HepG2 (cell line): ENCODE measurements around the gene PHRF1. TPM values are rescaled to one million over a fixed set of nuclear protein-coding genes. Genes with fewer than 3 reads are reported as not detected.

Experiments
- AGO2 ChIP-seq: fragments of 200-400 bp; formaldehyde crosslinking; optimal IDR thresholded peaks from 2 replicates; pipeline ENCODE3; 2017; ENCODE audit warnings: mild to moderate bottlenecking, low read depth, low read length, moderate library complexity
- CBFB ChIP-seq: sonication (generic); formaldehyde crosslinking; IDR thresholded peaks from 2 replicates; pipeline ENCODE4 v1.4.0; 2020; ENCODE audit warnings: missing genetic modification reagents
- CENPT ChIP-seq: sonication (generic); formaldehyde crosslinking; IDR thresholded peaks from 2 replicates; pipeline ENCODE4 v1.8.0; 2022; ENCODE audit warnings: low read depth, mild to moderate bottlenecking, moderate library complexity, missing genetic modification reagents
- HNRNPLL ChIP-seq: fragments of 200-400 bp; formaldehyde crosslinking; IDR thresholded peaks from 2 replicates; pipeline ENCODE4 v1.6.1; 2017; ENCODE audit warnings: mild to moderate bottlenecking, low read depth, low read length; ENCODE audit not compliant: poor library complexity, severe bottlenecking
- ISX ChIP-seq: sonication (generic); formaldehyde crosslinking; conservative IDR thresholded peaks from 2 replicates; pipeline ENCODE4 v1.5.0; 2020; ENCODE audit warnings: missing genetic modification reagents
- KDM2A ChIP-seq: sonication (generic); formaldehyde crosslinking; IDR thresholded peaks from 2 replicates; pipeline ENCODE4 v1.4.0; 2020; ENCODE audit warnings: low read depth, missing genetic modification reagents, borderline replicate concordance
- MAFK ChIP-seq, 2 experiments: IDR thresholded peaks in 1 of 2; conservative IDR thresholded peaks in 1 of 2; 2 replicates each; pipeline ENCODE4 v1.6.1; 2011; ENCODE audit warnings: improper control_type of control experiment in 2 of 2, low read length in 2 of 2
- MATR3 ChIP-seq: sonication (generic); formaldehyde crosslinking; IDR thresholded peaks from 2 replicates; pipeline ENCODE4 v1.4.0; 2020; ENCODE audit warnings: missing genetic modification reagents
- MEIS2 ChIP-seq: sonication (generic); formaldehyde crosslinking; IDR thresholded peaks from 2 replicates; pipeline ENCODE4 v1.9.0; 2021; ENCODE audit warnings: mild to moderate bottlenecking, missing genetic modification reagents
- NFATC3 ChIP-seq: sonication (generic); formaldehyde crosslinking; IDR thresholded peaks from 2 replicates; pipeline ENCODE4 v1.5.1; 2020; ENCODE audit warnings: mild to moderate bottlenecking, missing genetic modification reagents
- RAD21 ChIP-seq: fragments of 450-650 bp; formaldehyde crosslinking; IDR thresholded peaks from 2 replicates; pipeline ENCODE4 v1.5.0; 2020; ENCODE audit warnings: mild to moderate bottlenecking
- RBFOX2 ChIP-seq: fragments of 200-400 bp; formaldehyde crosslinking; IDR thresholded peaks from 2 replicates; pipeline ENCODE4 v1.6.1; 2017; ENCODE audit warnings: low read depth, mild to moderate bottlenecking, low read length
- SNRNP70 ChIP-seq: fragments of 200-400 bp; formaldehyde crosslinking; IDR thresholded peaks from 2 replicates; pipeline ENCODE4 v1.6.1; 2017; ENCODE audit warnings: mild to moderate bottlenecking, low read depth, low read length, moderate library complexity
- SRY ChIP-seq: sonication (generic); formaldehyde crosslinking; IDR thresholded peaks from 2 replicates; pipeline ENCODE4 v1.8.0; 2022; ENCODE audit warnings: mild to moderate bottlenecking, missing genetic modification reagents
- ZFAT ChIP-seq: sonication (generic); formaldehyde crosslinking; conservative IDR thresholded peaks from 2 replicates; pipeline ENCODE4 v1.8.1; 2023; ENCODE audit warnings: missing genetic modification reagents, inconsistent platforms
- ZFP36L2 ChIP-seq: sonication (generic); formaldehyde crosslinking; IDR thresholded peaks from 2 replicates; pipeline ENCODE4 v1.4.0; 2020; ENCODE audit warnings: missing genetic modification reagents
- ZNF451 ChIP-seq: sonication (generic); formaldehyde crosslinking; IDR thresholded peaks from 2 replicates; pipeline ENCODE4 v1.5.0; 2020; ENCODE audit warnings: mild to moderate bottlenecking, missing genetic modification reagents
- ZNF660 ChIP-seq: sonication (generic); formaldehyde crosslinking; IDR thresholded peaks from 2 replicates; pipeline ENCODE4 v1.5.1; 2020; ENCODE audit warnings: mild to moderate bottlenecking, low read depth, missing genetic modification reagents, borderline replicate concordance
- polyA plus RNA-seq, 8 experiments: library from polyadenylated mRNA; depleted of rRNA in 3 of 8; stranded (reverse) in 7 of 8; unstranded in 1 of 8; fragments of >200 nt; fragmentation: Illumina TruSeq in 4 of 8; extraction: Trizol in 4 of 8; gene quantifications; 2 replicates each; pipeline versions ENCODE4 v1.2.1 to v1.2.3, GENCODE V29; 2011 to 2016; ENCODE audit warnings: low read depth in 4 of 8, missing spikeins in 1 of 8, mixed read lengths in 1 of 8; ENCODE audit not compliant: insufficient read depth in 1 of 8
- total RNA-seq, 5 experiments: library from RNA; depleted of rRNA; stranded (reverse); fragments of >200 nt; fragmentation: Illumina TruSeq; extraction: Trizol; gene quantifications; 2 replicates each; pipeline ENCODE4 v1.2.3, GENCODE V29; 2016; ENCODE audit warnings: low read depth in 1 of 5
- TF ChIP-seq, protein P1 (sequence below), 2 experiments: sonication (generic) in 1 of 2; formaldehyde crosslinking in 1 of 2; IDR thresholded peaks; 2 replicates each; pipeline versions ENCODE4 v1.4.0 to v1.6.1; 2018 to 2020; ENCODE audit warnings: missing genetic modification reagents in 2 of 2, borderline replicate concordance in 1 of 2, low read depth in 1 of 2, mild to moderate bottlenecking in 1 of 2, missing biosample characterization in 1 of 2
- TF ChIP-seq, protein P2 (sequence below): sonication (generic); formaldehyde crosslinking; IDR thresholded peaks from 2 replicates; pipeline ENCODE4 v1.5.0; 2020; ENCODE audit warnings: missing genetic modification reagents
- TF ChIP-seq, protein P3 (sequence below): sonication (generic); formaldehyde crosslinking; IDR thresholded peaks from 2 replicates; pipeline ENCODE4 v1.4.0; 2020; ENCODE audit warnings: missing genetic modification reagents, low read depth, mild to moderate bottlenecking, borderline replicate concordance
- TF ChIP-seq, protein P4 (sequence below): sonication (generic); formaldehyde crosslinking; conservative IDR thresholded peaks from 2 replicates; pipeline ENCODE4 v1.4.0; 2020; ENCODE audit warnings: mild to moderate bottlenecking, missing genetic modification reagents, moderate library complexity

PHRF1 gene
- total and polyA plus RNA-seq, 2 of the 13 experiments (the other 11 are each of a cell fraction or from before 2014, with no cell fraction given) = 8.2 to 16.7 TPM

DNA sequence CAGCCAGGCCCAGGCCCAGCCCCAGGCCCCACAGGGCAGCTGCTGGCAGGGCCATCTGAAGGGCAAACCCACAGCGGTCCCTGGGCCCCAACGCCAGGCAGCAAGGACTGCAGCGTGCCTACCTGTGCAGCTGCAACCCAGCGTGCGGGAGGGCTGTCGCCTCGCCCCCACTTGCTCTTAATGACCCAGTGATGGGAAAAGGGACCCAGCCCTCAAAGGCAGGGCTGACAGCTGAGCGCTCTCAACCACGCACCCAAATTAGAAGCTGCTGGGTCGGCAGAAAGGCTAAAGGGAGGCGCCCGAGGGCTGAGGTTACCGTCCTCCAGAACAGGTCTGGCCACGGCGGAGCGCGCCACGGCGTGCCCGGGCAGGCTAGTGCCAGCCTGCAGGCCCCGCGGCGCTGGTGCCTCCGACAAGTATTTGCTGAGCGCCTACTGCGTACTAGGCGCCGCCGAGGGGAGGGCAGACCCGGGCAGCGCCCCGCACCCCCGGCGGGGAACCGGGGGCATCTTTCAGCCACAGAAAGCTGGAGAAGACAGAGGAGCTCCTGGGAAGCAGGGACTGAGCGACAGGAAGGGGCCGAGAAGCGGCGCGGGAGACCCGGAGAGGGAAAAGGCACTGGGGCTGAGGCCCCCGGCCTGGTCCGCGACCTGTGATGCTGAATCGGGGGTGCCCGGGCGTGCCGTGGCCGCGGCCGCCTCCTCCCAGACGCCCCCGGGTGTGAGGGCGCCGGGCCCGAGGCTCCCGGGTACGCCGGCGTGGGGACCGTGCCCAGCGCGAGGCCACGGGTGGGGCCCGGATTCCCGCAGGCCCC is 41.7 kb upstream of the PHRF1 start (continued):
- TF ChIP-seq, protein P1, sequence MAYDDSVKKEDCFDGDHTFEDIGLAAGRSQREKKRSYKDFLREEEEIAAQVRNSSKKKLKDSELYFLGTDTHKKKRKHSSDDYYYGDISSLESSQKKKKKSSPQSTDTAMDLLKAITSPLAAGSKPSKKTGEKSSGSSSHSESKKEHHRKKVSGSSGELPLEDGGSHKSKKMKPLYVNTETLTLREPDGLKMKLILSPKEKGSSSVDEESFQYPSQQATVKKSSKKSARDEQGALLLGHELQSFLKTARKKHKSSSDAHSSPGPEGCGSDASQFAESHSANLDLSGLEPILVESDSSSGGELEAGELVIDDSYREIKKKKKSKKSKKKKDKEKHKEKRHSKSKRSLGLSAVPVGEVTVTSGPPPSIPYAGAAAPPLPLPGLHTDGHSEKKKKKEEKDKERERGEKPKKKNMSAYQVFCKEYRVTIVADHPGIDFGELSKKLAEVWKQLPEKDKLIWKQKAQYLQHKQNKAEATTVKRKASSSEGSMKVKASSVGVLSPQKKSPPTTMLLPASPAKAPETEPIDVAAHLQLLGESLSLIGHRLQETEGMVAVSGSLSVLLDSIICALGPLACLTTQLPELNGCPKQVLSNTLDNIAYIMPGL (CRISPR knock-in tag; IDR thresholded peaks at IDR 0.05; ENCODE audit: borderline replicate concordance in 1 of 2, low read depth in 1 of 2) = peak in 1 of 2 experiments; percentile 43; a peak in 1 of 4 replicates
- peak; percentile 78; the same call in 1 of the 2 replicates for TF ChIP-seq KDM2A
- peak; percentile 45 for TF ChIP-seq HNRNPLL
- TF ChIP-seq ISX (CRISPR knock-in tag) = no peak
- TF ChIP-seq RAD21 (CRISPR knock-in tag) = 0 out of 2 replicates have a peak, but pooled peaks have one; percentile 9
- no peak for TF ChIP-seq ZNF660 (CRISPR knock-in tag)
- no peak for TF ChIP-seq MATR3
- TF ChIP-seq CBFB (CRISPR knock-in tag) = no peak
- peak; percentile 61 for TF ChIP-seq AGO2
- TF ChIP-seq NFATC3 (CRISPR knock-in tag) = no peak
- TF ChIP-seq, protein P2, sequence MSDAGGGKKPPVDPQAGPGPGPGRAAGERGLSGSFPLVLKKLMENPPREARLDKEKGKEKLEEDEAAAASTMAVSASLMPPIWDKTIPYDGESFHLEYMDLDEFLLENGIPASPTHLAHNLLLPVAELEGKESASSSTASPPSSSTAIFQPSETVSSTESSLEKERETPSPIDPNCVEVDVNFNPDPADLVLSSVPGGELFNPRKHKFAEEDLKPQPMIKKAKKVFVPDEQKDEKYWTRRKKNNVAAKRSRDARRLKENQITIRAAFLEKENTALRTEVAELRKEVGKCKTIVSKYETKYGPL (CRISPR knock-in tag) = no peak
- TF ChIP-seq MAFK (conservative IDR thresholded peaks at IDR 0.05 in 1 of 2, IDR thresholded peaks at IDR 0.05 in 1 of 2; ENCODE audit: low read length in 2 of 2) = no peak
- 0 out of 2 replicates have a peak, but pooled peaks have one; percentile 39 for TF ChIP-seq SRY (CRISPR knock-in tag)
- TF ChIP-seq ZNF451 = no peak
- TF ChIP-seq ZFP36L2 (CRISPR knock-in tag) = no peak
- TF ChIP-seq, protein P3, sequence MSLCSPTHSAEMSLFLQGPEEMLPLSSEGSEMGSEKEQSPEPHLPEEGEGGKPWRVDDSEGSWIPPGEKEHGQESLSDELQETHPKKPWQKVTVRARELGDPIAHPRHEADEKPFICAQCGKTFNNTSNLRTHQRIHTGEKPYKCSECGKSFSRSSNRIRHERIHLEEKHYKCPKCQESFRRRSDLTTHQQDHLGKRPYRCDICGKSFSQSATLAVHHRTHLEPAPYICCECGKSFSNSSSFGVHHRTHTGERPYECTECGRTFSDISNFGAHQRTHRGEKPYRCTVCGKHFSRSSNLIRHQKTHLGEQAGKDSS (CRISPR knock-in tag) = no peak
- no peak for TF ChIP-seq SNRNP70
- no peak for TF ChIP-seq ZFAT (CRISPR knock-in tag)
- TF ChIP-seq, protein P4, sequence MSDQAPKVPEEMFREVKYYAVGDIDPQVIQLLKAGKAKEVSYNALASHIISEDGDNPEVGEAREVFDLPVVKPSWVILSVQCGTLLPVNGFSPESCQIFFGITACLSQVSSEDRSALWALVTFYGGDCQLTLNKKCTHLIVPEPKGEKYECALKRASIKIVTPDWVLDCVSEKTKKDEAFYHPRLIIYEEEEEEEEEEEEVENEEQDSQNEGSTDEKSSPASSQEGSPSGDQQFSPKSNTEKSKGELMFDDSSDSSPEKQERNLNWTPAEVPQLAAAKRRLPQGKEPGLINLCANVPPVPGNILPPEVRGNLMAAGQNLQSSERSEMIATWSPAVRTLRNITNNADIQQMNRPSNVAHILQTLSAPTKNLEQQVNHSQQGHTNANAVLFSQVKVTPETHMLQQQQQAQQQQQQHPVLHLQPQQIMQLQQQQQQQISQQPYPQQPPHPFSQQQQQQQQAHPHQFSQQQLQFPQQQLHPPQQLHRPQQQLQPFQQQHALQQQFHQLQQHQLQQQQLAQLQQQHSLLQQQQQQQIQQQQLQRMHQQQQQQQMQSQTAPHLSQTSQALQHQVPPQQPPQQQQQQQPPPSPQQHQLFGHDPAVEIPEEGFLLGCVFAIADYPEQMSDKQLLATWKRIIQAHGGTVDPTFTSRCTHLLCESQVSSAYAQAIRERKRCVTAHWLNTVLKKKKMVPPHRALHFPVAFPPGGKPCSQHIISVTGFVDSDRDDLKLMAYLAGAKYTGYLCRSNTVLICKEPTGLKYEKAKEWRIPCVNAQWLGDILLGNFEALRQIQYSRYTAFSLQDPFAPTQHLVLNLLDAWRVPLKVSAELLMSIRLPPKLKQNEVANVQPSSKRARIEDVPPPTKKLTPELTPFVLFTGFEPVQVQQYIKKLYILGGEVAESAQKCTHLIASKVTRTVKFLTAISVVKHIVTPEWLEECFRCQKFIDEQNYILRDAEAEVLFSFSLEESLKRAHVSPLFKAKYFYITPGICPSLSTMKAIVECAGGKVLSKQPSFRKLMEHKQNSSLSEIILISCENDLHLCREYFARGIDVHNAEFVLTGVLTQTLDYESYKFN = no peak
- TF ChIP-seq RBFOX2 = peak; percentile 62
- no peak for TF ChIP-seq MEIS2
- no peak for TF ChIP-seq CENPT (CRISPR knock-in tag)
